GM20000 (cell line): ENCODE data around the gene CIAPIN1.

Source experiments
- DNase-seq: peaks from one replicate; pipeline ENCODE4 v3.0.0; 2012; ENCODE audit warnings: low spot score
- TF ChIP-seq, protein P1 (sequence below): IDR thresholded peaks from 2 replicates; pipeline ENCODE4 v1.5.1; 2012; ENCODE audit warnings: mild to moderate bottlenecking, control low read depth; ENCODE audit errors: extremely low read depth, missing control alignments

CIAPIN1 gene

DNA sequence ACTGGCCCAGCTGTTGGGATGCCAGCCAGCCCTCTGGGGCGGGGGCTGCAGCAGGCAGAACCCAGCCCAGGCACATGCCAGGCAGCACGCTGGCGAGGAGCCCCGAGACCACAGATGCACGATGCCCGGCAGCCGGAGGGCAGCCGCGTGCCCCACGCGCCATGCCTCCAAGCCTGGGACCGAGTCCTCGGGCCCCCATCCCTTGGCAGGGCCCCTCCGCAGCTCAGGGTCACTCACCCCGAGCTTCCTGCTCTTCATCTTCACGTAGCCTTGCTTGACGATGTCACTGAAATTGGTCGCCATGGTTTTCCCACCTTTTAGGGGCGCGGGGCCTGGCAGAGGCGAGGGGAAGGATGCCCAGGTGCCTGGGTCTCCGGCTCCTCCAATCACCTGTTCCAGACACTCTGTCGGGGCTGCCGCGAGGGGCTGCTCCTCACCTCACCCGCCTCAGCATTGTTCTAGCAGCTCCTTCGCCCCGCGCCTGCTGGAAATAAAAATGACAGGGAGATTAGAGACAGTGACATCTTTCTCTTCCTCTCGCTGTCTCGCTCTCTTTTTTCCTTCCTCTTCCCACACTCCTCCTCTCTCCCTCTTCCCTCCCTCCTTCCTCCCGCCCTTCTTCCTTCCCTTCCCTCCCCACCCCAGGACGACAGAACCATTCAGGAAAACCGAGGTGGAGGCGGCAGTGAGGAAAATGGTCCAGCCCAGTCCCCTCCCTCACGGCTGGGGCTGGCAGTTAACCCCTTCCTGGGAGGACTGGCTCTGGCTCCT, 32.2 kb upstream of the CIAPIN1 start:
- TF ChIP-seq, protein P1, sequence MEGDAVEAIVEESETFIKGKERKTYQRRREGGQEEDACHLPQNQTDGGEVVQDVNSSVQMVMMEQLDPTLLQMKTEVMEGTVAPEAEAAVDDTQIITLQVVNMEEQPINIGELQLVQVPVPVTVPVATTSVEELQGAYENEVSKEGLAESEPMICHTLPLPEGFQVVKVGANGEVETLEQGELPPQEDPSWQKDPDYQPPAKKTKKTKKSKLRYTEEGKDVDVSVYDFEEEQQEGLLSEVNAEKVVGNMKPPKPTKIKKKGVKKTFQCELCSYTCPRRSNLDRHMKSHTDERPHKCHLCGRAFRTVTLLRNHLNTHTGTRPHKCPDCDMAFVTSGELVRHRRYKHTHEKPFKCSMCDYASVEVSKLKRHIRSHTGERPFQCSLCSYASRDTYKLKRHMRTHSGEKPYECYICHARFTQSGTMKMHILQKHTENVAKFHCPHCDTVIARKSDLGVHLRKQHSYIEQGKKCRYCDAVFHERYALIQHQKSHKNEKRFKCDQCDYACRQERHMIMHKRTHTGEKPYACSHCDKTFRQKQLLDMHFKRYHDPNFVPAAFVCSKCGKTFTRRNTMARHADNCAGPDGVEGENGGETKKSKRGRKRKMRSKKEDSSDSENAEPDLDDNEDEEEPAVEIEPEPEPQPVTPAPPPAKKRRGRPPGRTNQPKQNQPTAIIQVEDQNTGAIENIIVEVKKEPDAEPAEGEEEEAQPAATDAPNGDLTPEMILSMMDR = no peak
- no peak for DNase-seq

DNA sequence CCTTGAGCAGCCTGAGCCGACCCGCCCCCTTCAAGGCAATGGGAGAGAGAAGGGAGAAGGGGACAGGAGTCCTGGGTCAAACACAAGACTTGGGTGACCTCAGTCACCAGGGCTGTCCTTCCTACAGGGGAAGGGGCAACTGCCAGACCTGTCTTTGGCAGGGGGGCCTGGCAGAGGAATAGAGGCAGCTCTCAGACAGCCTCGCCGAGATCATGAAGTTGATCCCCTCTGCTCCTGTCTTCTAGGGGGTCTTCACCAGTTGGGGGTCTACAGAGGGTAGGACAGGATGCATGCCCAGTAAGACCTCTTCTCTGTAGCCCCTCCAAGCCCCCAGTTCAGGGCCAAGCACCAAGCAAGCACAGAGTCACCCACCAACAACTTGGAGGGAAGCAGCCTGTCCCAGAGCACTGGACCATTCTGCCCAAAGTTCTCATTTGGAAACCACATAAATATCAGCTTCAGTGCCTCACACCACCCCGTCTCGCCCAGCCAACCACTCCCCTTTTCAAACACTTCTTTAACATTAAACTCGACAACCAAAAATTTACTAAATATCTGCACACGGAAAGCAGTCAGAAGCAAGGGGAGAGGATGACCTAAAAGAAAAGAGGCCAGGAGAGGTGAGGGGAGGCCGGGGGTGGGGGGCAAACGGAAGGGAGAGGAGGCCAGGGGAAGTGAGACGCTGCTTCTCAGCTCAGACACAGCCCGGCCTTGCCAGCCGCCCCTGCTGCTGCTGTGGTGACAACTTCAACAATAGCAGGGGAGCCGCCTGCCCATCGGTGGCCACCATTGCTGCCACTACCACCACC, 31.4 kb upstream of the CIAPIN1 start:
- DNase-seq = no peak
- TF ChIP-seq, protein P1 = no peak

DNA sequence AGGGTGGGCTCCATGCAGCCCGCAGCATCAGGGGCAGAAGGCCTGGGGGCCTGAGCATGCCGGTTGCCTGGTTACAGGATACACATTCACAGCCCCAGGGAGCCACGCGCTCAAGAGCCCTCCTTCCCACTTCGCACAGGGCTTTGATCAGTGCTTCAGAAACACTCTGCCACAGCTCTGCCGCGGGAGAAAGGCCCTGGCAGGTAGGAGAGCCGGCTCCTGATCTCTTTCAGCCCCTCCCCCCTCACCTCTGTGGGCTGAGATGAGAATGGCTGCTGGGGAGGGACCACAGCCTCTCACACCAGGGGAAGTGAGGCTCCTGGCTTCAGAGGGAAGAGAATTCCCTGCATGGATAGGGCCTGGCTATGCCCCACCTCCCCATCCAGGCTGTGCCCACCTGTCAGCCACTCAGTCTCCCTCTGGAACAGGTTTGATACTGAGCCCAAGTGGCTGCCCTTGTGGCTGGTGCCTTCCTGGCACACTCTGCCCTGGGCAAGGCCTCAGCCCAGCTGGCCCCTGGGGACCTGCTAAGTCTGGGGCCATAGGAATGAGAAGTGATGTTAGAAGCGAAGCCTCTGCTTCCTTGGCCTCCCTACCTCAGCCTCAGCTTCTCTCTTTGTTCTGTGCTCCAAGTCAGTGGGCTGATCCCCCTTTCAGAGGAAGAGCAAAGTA, 30.5 kb upstream of the CIAPIN1 start:
- TF ChIP-seq, protein P1 = no peak
- no peak for DNase-seq

DNA sequence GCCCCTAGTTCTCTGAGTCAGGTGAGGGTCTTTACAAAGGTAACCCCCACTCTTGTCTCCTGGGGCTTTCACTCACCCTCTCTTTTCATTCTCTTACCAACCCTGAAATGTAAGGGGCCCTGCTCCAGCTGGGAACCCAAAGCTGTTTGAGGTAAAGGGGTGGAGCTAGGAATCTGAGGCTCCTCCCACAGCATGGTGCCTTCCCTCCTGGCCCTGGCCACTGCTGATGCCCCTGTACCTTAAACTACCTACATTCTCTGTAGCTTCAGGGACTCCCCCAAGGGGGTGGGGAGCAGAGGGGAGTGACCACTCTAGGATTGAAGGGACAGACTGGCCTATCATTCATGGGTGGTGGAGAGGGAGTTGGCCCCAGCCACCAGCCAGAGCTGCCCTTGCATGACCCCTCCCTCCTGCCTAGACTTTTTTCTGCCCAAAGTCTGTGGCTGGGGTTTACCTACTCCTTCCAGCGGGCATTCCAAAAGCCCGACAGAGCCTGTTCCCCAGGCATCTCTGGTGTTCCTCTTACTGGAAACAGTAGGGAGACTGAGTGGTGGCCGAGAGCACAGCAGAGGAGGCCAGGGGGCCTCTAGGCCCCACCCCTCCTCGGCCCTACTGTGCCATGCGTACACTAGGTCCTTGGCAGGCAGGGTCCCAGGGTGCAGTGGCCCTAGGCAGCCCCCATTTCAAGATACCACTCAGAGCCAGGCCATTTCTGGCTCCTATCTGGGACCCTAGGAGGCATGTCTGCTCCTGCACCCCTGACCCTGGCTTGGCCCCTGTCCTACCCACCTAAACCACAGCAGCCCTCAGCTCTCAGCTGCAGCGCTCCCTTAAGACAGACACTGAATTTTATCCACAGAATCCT, 29.6 kb upstream of the CIAPIN1 start:
- TF ChIP-seq, protein P1 = no peak
- no peak for DNase-seq

DNA sequence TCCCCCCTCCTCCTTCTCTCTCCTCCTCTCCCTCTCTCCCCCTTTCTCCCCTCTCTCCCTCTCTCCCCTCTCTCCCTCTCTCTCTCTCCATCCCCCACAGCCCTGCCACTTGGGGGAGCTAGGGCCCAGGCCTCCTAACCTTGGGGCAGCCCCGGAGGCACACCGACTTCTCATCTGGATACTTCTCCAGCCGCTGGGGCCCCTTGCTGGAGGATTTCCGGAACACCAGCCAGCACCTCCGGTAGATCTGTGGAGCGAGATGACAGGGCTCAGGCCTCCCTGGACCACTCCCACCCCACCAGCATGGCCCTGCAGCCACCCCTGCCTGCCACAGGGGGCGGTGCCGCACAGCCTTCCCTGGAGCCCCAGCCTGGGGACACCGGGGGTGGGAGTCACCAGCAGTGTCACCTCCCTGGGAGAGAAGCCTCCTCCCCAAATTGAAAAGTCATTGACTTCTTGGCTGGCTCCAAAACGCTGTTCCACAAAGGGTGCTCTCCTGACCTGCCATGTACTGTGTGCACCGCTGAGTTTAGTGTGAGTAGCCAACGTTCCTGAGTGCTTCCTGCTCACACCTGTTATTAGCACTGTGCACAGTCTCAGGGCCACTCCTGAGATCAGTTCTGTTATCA, 28.6 kb upstream of the CIAPIN1 start:
- DNase-seq = peak; percentile 85
- TF ChIP-seq, protein P1 = peak; percentile 83
